GM23338 (cell line): Measurements from ENCODE around the gene NET1.

Source experiments
- EZH2phosphoT487 ChIP-seq: fragments of 200-600 bp; sonication (generic); IDR thresholded peaks from one replicate; pipeline ENCODE4 v1.8.1; 2018; ENCODE audit warnings: antibody characterized with exemption; ENCODE audit not compliant: unreplicated experiment
- TF ChIP-seq, protein P1 (sequence below), 2 experiments: fragments of 200-600 bp in 1 of 2; sonication (generic) in 1 of 2; conservative IDR thresholded peaks; 2 replicates each; pipeline versions ENCODE4 v1.5.1 to v1.6.1; 2016 to 2017; ENCODE audit warnings: antibody characterized with exemption in 2 of 2, low read depth in 2 of 2, mild to moderate bottlenecking in 2 of 2, moderate library complexity in 1 of 2

DNA sequence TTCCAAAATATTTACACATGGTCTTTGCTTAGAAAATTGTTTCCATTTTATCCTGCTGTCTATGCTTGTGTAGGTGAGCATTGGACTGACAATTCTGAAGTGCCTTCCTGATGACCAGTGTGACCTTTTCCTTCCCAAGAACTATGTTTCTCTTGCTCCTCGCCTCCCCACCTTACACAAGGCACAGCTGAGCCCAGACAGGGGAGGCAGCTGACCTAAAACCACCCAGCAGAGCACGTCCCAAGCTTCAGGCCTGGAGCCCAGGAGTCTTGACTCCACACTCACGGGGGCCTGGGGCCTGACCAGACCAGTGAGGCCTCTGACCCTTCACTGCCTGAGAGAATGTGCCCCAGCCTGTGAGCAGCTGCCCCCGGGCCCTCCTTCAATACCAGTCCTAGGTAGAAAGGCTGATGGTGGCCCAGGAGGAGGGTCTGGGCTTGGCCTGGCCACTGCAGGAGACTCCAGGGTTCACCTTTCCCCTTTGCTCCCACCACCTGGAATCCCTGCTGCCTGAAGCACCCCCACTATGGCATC is 80.0 kb downstream of the NET1 start:
- TF ChIP-seq EZH2phosphoT487: no peak
- TF ChIP-seq, protein P1, sequence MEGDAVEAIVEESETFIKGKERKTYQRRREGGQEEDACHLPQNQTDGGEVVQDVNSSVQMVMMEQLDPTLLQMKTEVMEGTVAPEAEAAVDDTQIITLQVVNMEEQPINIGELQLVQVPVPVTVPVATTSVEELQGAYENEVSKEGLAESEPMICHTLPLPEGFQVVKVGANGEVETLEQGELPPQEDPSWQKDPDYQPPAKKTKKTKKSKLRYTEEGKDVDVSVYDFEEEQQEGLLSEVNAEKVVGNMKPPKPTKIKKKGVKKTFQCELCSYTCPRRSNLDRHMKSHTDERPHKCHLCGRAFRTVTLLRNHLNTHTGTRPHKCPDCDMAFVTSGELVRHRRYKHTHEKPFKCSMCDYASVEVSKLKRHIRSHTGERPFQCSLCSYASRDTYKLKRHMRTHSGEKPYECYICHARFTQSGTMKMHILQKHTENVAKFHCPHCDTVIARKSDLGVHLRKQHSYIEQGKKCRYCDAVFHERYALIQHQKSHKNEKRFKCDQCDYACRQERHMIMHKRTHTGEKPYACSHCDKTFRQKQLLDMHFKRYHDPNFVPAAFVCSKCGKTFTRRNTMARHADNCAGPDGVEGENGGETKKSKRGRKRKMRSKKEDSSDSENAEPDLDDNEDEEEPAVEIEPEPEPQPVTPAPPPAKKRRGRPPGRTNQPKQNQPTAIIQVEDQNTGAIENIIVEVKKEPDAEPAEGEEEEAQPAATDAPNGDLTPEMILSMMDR (conservative IDR thresholded peaks at IDR 0.05; ENCODE audit: low read depth in 2 of 2): no peak
